Memory B cell (primary cell): Measurements from ENCODE around the gene KIF26B.

Experiments used
- ATAC-seq: fragments of 150-1000 bp; cut with Tn5 transposase; 2 replicates; pipeline ENCODE4 v1.10.0; 2021; ENCODE audit warnings: low read depth, mild to moderate bottlenecking, moderate library complexity
- DNase-seq, 2 donors: peaks; one replicate each; pipeline ENCODE4 v3.0.0; 2022; ENCODE audit warnings: low spot score in 2 of 2
- H3K27ac Mint-ChIP-seq: one replicate; pipeline ENCODE4 v1.8.0; 2022; ENCODE audit warnings: mild to moderate bottlenecking, moderate library complexity, mixed read lengths
- H3K27me3 Mint-ChIP-seq: one replicate; pipeline ENCODE4 v1.8.0; 2022; ENCODE audit warnings: mixed read lengths
- H3K36me3 Mint-ChIP-seq: one replicate; pipeline ENCODE4 v1.8.0; 2022; ENCODE audit warnings: mild to moderate bottlenecking, mixed read lengths
- H3K4me1 Mint-ChIP-seq: one replicate; pipeline ENCODE4 v1.8.0; 2022; ENCODE audit warnings: mixed read lengths
- H3K4me3 Mint-ChIP-seq: one replicate; pipeline ENCODE4 v1.8.0; 2022; ENCODE audit warnings: mild to moderate bottlenecking, moderate library complexity, mixed read lengths
- H3K9me3 Mint-ChIP-seq: one replicate; pipeline ENCODE4 v1.8.0; 2022; ENCODE audit warnings: mixed read lengths

Gene KIF26B

DNA sequence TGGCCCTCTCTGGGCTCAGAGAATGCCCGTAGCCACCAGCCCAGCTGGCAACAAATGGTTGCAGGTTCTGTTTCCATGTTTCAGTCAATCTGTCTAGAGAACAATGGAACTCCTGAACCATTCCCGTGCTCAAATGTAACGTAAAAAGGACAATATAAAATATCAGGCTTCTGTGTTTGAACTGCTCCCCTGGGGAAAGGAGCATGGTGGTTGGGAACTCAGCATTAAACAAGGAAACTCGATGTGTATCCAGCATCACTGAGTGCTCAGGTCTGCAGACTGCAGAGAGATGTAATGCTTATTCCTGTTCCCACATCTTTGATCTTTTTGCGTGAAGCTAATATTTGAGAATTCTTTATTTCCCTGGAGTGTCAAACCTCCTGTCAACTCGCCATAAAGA lies 326.5 kb downstream of the KIF26B start:
- Mint-ChIP-seq H3K9me3 (no peaks in the 10 kb centered on the region), H3K36me3 (no peaks in the 10 kb centered on the region), H3K4me3 (no peak overlapping the region), H3K27me3 (peaks cover 3% of the 10 kb centered on the region), H3K4me1 (no peaks in the 10 kb centered on the region), H3K27ac (no peak overlapping the region)
- ATAC-seq (no peak), DNase-seq (no peak)

DNA sequence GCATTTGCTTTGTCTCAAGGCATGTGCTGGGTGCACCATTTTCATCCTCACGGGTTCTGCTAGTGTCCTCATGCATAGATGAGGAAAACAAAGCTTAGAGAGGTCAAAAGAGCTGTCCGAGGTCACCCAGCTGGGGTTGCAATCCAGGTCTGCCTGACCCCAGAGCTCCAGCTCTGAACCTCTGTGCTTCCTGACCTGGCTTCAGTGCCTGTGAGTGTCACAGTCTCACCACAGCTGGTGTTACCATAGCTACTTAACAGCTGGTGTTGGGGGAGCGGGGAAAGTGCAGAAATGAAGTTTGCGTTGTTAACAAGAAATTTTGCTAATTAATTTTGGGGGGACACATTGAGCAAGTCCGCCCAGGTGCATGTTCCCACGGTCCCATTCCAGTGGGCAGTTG lies 328.5 kb downstream of the KIF26B start:
- ATAC-seq, result no peak
- Mint-ChIP-seq H3K9me3 (no peaks in the 10 kb centered on the region), H3K36me3 (no peaks in the 10 kb centered on the region), H3K27me3 (peaks cover 3% of the 10 kb centered on the region), H3K4me3 (no peak overlapping the region), H3K4me1 (no peaks in the 10 kb centered on the region), H3K27ac (no peak overlapping the region)
- no peak for DNase-seq

DNA sequence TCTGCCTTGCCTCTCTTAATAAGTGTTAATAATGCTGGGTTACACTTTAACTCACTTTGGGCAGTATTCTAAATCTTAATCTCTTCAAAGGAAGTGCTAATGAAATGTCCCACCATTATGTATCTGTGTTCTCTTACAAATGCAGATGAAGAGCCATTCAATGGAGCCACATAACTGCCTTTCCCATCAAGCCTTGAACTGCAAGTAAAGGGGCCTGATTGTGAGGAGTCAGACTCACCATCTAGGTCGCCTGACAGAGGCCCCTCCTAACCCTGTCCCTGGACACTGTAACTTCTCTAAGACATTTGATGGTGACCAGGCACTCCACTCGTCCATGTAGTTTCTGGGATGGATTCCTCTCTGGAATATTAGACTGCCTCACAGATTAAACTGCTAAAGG lies 329.4 kb downstream of the KIF26B start:
- Mint-ChIP-seq H3K27me3 (peaks cover 3% of the 10 kb centered on the region), H3K4me1 (no peaks in the 10 kb centered on the region), H3K36me3 (no peaks in the 10 kb centered on the region), H3K9me3 (no peaks in the 10 kb centered on the region), H3K4me3 (no peak overlapping the region), H3K27ac (no peak overlapping the region)
- ATAC-seq (no peak), DNase-seq (no peak)

DNA sequence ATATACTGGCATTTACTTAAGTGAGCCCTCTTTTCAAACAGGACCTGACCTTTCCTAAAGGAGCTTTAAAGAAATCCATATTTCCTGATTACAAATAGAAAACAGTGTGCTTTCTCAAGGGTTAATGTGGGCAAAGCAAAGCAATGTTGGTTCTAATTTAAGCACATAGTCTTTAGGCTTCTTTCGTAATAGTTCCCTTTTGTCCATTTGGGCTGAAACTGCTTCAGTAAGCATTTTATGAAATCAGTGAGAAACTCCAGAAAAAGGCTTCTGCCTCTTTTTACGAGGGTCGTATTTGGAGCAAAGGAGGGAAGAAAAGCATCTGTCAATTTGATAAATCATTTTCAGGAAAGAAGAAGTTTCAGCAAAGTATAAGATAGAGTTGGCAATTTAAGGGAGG lies 331.2 kb downstream of the KIF26B start:
- Mint-ChIP-seq H3K4me3 (no peak overlapping the region), H3K27me3 (peaks cover 3% of the 10 kb centered on the region), H3K4me1 (no peaks in the 10 kb centered on the region), H3K9me3 (no peaks in the 10 kb centered on the region), H3K36me3 (no peaks in the 10 kb centered on the region), H3K27ac (no peak overlapping the region)
- DNase-seq (no peak), ATAC-seq (no peak)

DNA sequence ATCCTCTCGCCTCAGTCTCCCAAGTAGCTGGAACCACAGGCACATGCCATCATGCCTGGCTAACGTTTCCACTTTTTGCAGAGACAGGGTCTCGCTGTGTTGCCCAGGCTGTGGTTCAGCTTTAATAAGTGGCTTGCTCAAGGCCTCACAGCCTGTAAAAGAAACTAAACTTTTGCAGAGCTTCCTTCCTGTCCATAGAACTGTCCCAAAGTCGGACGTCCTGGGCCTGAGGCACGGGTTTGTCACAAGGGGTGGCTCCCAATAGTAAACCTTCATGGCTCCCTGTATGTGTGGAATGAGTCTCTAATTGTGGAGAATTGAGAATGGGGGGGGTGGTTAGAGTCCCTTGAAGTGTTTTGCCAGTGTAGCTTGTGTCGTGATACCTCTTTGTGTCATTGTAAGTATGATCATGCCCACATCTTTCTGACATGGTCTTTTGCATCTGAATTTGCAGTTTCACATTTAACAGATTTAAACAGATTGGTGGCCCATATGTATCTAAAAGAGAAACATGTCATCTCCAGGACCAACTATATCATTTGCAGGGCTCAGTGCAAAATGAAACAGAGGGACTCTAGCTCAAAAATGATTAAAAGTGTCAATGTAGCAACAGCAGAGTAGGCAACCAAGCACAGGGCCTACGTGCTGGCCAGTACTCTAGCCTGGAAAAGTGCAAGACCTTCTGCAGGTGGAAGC lies 332.1 kb downstream of the KIF26B start:
- Mint-ChIP-seq H3K4me3 (no peak overlapping the region), H3K9me3 (no peaks in the 10 kb centered on the region), H3K27me3 (peaks cover 3% of the 10 kb centered on the region), H3K36me3 (no peaks in the 10 kb centered on the region), H3K27ac (no peak overlapping the region), H3K4me1 (no peaks in the 10 kb centered on the region)
- DNase-seq, result no peak
- no peak for ATAC-seq

DNA sequence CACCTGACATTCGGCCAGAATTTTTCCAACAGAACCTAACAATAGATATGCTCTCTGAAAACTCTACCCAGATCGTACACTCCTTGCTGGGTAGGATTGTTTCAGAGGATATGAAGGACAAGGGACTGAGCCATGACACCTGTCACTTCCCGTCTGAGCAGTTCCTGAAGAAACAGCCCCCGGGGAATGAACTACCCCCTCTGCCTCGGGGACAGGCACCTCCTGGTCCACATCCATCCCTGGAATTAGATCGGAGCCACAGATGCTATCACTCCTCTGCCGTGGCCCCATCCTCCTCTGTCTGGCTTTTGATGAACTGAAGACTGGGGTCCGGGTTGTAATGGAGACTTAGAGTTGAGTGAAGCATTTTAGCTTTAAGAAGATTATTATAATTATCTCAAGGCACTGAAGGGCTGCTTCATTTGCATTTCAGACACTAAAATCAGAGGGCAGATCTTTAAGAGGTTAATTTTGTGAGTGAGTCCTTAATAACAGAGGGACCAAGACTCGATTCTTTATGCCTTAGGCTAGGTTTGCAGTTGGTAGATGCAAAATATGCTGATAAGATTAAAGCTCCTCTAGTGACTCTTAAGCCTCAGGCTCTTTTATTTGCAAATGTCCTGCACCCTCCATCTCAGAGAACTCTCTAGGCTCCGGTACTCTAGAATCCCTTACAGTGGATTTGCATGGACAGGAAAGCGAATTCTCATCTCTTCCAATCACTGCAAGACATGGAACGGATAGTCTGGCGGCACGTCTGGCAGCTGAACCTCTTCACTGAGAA lies 333.8 kb downstream of the KIF26B start:
- no peak for ATAC-seq
- Mint-ChIP-seq H3K9me3 (no peaks in the 10 kb centered on the region), H3K36me3 (no peaks in the 10 kb centered on the region), H3K27ac (no peak overlapping the region), H3K4me1 (no peaks in the 10 kb centered on the region), H3K27me3 (peaks cover 3% of the 10 kb centered on the region), H3K4me3 (no peak overlapping the region)
- no peak for DNase-seq

DNA sequence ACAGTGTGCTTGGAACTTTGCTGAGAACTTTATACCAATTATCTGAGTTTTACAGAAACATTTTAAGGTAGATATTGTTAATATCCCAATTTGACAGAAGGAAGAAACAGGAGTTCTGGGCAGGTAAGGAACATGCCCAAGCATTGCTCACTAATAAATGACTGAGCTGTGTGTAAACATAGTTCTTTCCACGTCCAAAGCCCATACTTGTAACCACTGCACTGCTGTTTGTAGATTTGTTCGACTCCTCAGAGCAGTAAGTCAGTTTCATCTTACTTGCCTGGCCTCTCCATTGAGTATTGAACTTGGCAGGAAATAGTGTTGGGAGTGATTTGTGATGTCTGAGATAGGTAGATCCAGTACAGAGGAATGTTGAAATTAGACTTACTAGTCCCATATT lies 335.1 kb downstream of the KIF26B start:
- Mint-ChIP-seq H3K9me3 (no peaks in the 10 kb centered on the region), H3K27ac (no peak overlapping the region), H3K27me3 (peaks cover 5% of the 10 kb centered on the region), H3K4me3 (no peak overlapping the region), H3K36me3 (no peaks in the 10 kb centered on the region), H3K4me1 (no peaks in the 10 kb centered on the region)
- DNase-seq (no peak), ATAC-seq (no peak)

DNA sequence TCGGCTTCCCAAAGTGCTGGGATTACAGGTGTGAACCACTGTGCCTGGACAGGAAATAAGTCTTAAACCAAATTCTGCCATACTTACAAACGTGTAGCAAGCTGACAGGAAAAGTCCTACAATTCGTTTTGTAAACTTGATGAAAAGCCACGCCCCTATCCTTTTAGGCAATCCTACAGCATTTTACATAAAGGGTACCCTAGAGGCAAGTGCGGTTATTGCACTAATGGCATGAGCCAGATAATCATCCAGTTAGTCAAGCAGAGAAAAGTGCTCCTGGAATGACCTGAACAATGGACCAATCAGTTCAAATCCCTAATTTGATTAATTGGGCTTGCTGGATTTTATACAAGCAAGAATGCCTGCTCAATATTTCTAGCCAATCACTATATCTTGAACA lies 338.2 kb downstream of the KIF26B start:
- ATAC-seq (no peak), DNase-seq (no peak)
- Mint-ChIP-seq H3K27ac (no peak overlapping the region), H3K9me3 (peaks cover 1% of the 10 kb centered on the region), H3K36me3 (no peaks in the 10 kb centered on the region), H3K27me3 (peaks cover 5% of the 10 kb centered on the region), H3K4me1 (no peaks in the 10 kb centered on the region), H3K4me3 (no peak overlapping the region)

DNA sequence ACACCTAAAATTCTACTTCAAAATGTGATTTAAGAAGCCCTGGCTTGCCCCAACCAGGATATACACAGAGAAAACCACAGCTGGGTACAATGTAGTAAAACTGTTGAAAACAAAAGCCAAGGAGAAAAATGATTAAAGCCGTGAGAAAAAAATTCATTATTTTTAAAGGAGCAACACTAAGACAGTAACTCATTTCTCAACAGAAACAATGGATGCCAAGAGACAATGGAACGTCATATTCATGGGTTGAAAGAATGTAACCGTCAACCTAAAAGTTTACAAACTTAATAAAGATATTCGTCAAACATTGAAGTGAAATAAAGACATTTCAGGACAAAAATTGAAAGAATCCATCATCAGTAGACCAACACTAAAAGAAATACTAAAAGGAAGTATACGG lies 340.9 kb downstream of the KIF26B start:
- H3K9me3 Mint-ChIP-seq, result peaks cover 1% of the 10 kb centered on the region
- no peak for ATAC-seq
- DNase-seq, result no peak
- no peaks in the 10 kb centered on the region for H3K4me1 Mint-ChIP-seq
- no peak overlapping the region for H3K4me3 Mint-ChIP-seq
- no peak overlapping the region for H3K27ac Mint-ChIP-seq
- H3K36me3 Mint-ChIP-seq, result no peaks in the 10 kb centered on the region
- H3K27me3 Mint-ChIP-seq, result peaks cover 3% of the 10 kb centered on the region

DNA sequence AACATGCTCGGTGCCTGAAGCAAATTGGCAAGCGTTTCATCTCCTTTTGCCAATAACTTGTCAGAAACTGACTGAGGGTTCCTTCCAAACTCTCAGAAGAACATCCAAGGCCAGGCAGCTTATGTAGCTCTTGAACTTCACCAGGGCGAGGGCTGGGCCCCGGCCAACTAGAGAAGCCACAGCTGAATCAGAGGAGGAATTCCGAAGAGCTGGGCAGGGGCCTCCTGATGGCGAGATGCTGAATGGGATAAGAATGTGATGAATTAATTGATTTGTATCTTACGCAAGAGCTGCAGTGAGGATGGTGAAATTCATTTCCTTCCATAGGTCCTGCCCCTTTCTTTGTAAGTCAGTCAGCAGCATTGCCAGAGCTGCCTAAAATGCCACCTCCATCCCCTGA lies 345.8 kb downstream of the KIF26B start:
- no peaks in the 10 kb centered on the region for H3K4me1 Mint-ChIP-seq
- ATAC-seq, result no peak
- H3K9me3 Mint-ChIP-seq, result no peaks in the 10 kb centered on the region

DNA sequence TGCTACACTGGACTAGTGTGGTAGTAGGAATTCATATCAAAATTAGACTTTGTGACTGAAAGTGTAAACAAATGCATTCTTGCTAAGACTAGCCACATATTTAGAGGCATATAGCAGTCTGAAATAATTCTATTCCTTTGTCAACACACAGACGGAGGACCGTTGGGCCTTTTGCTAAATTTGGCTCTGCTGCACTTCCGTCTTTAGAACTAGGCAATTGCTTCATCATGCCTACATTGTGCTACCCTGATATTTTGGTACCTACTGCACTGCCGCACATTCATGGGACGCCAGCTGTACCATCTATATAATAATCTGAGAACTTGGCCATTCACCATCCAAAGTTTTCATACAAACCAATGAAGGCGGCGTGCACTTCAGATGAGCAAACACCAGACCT lies 346.8 kb downstream of the KIF26B start:
- no peak for DNase-seq
- Mint-ChIP-seq H3K27me3 (no peaks in the 10 kb centered on the region), H3K9me3 (no peaks in the 10 kb centered on the region), H3K4me1 (no peaks in the 10 kb centered on the region), H3K4me3 (no peak overlapping the region), H3K27ac (no peak overlapping the region), H3K36me3 (no peaks in the 10 kb centered on the region)
- ATAC-seq, result no peak

More for the DNA sequence above, 345.8 kb downstream of the KIF26B start:
- Mint-ChIP-seq H3K27me3 (no peaks in the 10 kb centered on the region), H3K27ac (no peak overlapping the region), H3K36me3 (no peaks in the 10 kb centered on the region), H3K4me3 (no peak overlapping the region)
- DNase-seq, result no peak

DNA sequence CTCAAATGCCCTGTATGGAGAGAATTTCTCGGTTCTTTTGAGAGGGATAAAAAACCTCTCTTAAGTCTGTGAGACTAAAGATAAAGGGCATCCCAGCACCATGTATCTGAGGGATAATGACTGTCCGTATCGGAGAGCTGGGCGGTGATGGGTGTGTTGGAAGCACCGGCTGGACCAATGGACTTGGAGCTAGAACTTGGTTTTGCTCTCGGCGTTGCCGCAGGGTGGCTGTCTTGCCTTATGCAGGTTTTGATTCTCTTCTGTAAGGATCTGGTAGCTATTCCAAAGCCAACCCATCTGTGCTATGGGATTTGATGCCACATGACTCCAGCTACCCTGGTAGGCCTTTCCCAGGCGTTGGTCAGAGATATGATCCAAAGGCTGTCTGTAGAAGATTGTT lies 348.8 kb downstream of the KIF26B start:
- H3K9me3 Mint-ChIP-seq, result no peaks in the 10 kb centered on the region
- no peak overlapping the region for H3K27ac Mint-ChIP-seq
- peaks cover 2% of the 10 kb centered on the region for H3K27me3 Mint-ChIP-seq
- H3K36me3 Mint-ChIP-seq, result no peaks in the 10 kb centered on the region
- no peaks in the 10 kb centered on the region for H3K4me1 Mint-ChIP-seq
- no peak for ATAC-seq
- DNase-seq, result no peak
- H3K4me3 Mint-ChIP-seq, result no peak overlapping the region

DNA sequence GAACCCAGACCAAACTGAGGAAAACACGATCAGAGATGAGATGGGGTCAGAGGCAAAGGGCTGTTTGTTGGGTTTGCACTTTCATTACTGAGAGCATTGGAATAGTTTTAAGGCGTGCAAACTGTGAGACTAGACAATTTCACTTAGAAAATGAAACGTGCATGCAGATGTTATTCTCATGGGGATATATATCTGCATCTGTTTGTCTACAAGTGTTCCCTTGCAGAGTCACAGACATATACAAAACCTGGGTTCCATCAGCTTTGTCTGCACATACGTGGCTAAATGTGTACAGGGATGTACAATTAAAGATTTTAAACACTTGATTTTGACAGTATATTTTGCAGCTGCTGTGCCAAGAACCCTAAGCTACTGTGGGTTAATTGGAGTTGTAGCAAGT lies 355.4 kb downstream of the KIF26B start:
- peaks cover 3% of the 10 kb centered on the region for H3K9me3 Mint-ChIP-seq
- ATAC-seq (no peak), DNase-seq (no peak)
- no peak overlapping the region for H3K27ac Mint-ChIP-seq
- peaks cover 6% of the 10 kb centered on the region for H3K36me3 Mint-ChIP-seq
- no peaks in the 10 kb centered on the region for H3K4me1 Mint-ChIP-seq
- H3K4me3 Mint-ChIP-seq, result no peak overlapping the region
- peaks cover 20% of the 10 kb centered on the region for H3K27me3 Mint-ChIP-seq

DNA sequence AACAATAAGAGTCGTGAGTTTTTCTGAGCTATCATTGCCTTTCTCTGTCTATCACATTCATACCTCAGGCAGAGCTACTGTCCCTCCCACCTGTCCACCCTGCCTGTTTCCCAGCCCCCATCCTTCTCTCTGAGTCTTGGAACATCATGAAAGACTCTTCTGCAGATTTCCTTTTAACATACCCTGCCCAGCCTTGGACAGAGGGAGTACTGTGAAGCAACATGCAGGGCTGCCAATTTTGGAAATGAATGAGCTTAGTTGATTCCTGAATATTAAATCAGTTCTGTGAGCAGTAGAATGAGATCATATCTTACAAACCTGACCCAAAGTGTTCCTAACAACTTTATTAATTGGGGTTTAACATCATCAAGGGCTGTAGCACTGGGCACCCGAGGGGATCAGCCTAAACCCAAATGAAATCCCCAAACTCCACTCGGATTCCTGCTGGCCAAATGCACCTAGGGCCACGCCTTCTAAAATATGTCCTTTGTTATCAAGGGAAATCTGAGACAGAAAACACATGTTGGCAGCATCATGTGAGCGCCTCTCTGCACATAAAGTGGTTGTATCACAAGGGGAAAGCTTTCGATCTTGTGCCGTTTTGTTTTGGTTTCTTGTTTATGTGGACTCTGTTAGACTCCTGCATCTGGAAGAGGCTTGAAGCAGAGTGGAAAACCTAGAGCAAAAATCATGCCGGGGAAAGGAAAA lies 357.6 kb downstream of the KIF26B start:
- peaks cover 6% of the 10 kb centered on the region for H3K36me3 Mint-ChIP-seq
- ATAC-seq, result no peak
- no peak for DNase-seq
- H3K27ac Mint-ChIP-seq, result no peak overlapping the region
- H3K4me3 Mint-ChIP-seq, result no peak overlapping the region
- H3K27me3 Mint-ChIP-seq, result peaks cover 23% of the 10 kb centered on the region
- H3K9me3 Mint-ChIP-seq, result peaks cover 3% of the 10 kb centered on the region
- H3K4me1 Mint-ChIP-seq, result no peaks in the 10 kb centered on the region
